ENCODE measurements around the gene KCNIP3. TPM values are rescaled to one million over a fixed set of nuclear protein-coding genes. Genes with fewer than 3 reads are reported as not detected.

KCNIP3 gene
- total RNA-seq, 1 donor from 2014 or later = 0.64 TPM

GRCh38 chr2:95343429-95344214, 46.5 kb downstream of the KCNIP3 start:
- no peaks in the 10 kb centered on the region for H3K9me3 ChIP-seq (ENCODE audit: low read depth)
- H3K27ac Mint-ChIP-seq = no peak overlapping the region
- H3K27me3 ChIP-seq = peaks cover 89% of the 10 kb centered on the region
- no peaks in the 10 kb centered on the region for H3K4me1 ChIP-seq
- H3K4me3 Mint-ChIP-seq = no peak overlapping the region
- H3K4me3 ChIP-seq = no peak overlapping the region
- H3K4me1 Mint-ChIP-seq = no peaks in the 10 kb centered on the region
- DNase-seq (ENCODE audit: low spot score) = no peak
- no peak overlapping the region for H3K27ac ChIP-seq
- H3K9ac ChIP-seq = no peak overlapping the region
- no peaks in the 10 kb centered on the region for H3K9me3 Mint-ChIP-seq
- no peaks in the 10 kb centered on the region for H3K36me3 ChIP-seq
- H4K20me1 ChIP-seq (ENCODE audit: low read depth) = peaks cover 13% of the 10 kb centered on the region
- no peak overlapping the region for H2AFZ ChIP-seq (replicated peaks)
- no peak for TF ChIP-seq EZH2phosphoT487 (IDR thresholded peaks at IDR 0.05)
- TF ChIP-seq EZH2 (IDR thresholded peaks at IDR 0.05) = no peak
- no peak for TF ChIP-seq CTCF (IDR thresholded peaks at IDR 0.05)
- H3K27me3 Mint-ChIP-seq (ENCODE audit: insufficient read depth, low read depth) = peaks cover 15% of the 10 kb centered on the region
- H3K4me2 ChIP-seq = no peak overlapping the region
- no peaks in the 10 kb centered on the region for H3K36me3 Mint-ChIP-seq
- H3K79me2 ChIP-seq (ENCODE audit: low read depth) = no peaks in the 10 kb centered on the region
- H3F3A ChIP-seq (ENCODE audit: low read depth) = no peaks in the 10 kb centered on the region

- H3K4me2 ChIP-seq = no peak overlapping the region
- H3F3A ChIP-seq (ENCODE audit: low read depth) = no peaks in the 10 kb centered on the region
- H3K36me3 ChIP-seq = no peaks in the 10 kb centered on the region
- no peak for DNase-seq (ENCODE audit: low spot score)
- no peaks in the 10 kb centered on the region for H3K79me2 ChIP-seq (ENCODE audit: low read depth)
- no peak overlapping the region for H3K27ac ChIP-seq
- no peaks in the 10 kb centered on the region for H3K4me1 ChIP-seq
- no peaks in the 10 kb centered on the region for H3K4me1 Mint-ChIP-seq
- no peak overlapping the region for H2AFZ ChIP-seq (replicated peaks)
- TF ChIP-seq EZH2phosphoT487 (IDR thresholded peaks at IDR 0.05) (no peak), EZH2 (IDR thresholded peaks at IDR 0.05) (no peak), CTCF (IDR thresholded peaks at IDR 0.05) (no peak)
- H3K9me3 ChIP-seq (ENCODE audit: low read depth) = no peaks in the 10 kb centered on the region
- peak overlapping the region; percentile 41 for H3K4me3 Mint-ChIP-seq
- peaks cover 18% of the 10 kb centered on the region for H3K27me3 Mint-ChIP-seq (ENCODE audit: insufficient read depth, low read depth)
- H3K9me3 Mint-ChIP-seq = no peaks in the 10 kb centered on the region
- H4K20me1 ChIP-seq (ENCODE audit: low read depth) = peaks cover 13% of the 10 kb centered on the region
- no peak overlapping the region for H3K27ac Mint-ChIP-seq
- no peak overlapping the region for H3K4me3 ChIP-seq
- no peaks in the 10 kb centered on the region for H3K36me3 Mint-ChIP-seq
- H3K27me3 ChIP-seq = peaks cover 95% of the 10 kb centered on the region
- no peak overlapping the region for H3K9ac ChIP-seq
Observed at GRCh38 chr2:95344215-95344583, 47.1 kb downstream of the KCNIP3 start.

- DNase-seq (ENCODE audit: low spot score) = no peak
- Histone ChIP-seq H3K9me3 (ENCODE audit: low read depth) (no peaks in the 10 kb centered on the region), H3K4me3 (no peak overlapping the region), H3K4me1 (no peaks in the 10 kb centered on the region), H4K20me1 (ENCODE audit: low read depth) (peaks cover 13% of the 10 kb centered on the region), H3K27ac (no peak overlapping the region), H3K27me3 (peaks cover 99% of the 10 kb centered on the region), H3K79me2 (ENCODE audit: low read depth) (no peaks in the 10 kb centered on the region), H2AFZ (replicated peaks) (no peak overlapping the region), H3K4me2 (no peak overlapping the region), H3F3A (ENCODE audit: low read depth) (no peaks in the 10 kb centered on the region), H3K9ac (no peak overlapping the region), H3K36me3 (no peaks in the 10 kb centered on the region)
- no peaks in the 10 kb centered on the region for H3K9me3 Mint-ChIP-seq
- H3K36me3 Mint-ChIP-seq = no peaks in the 10 kb centered on the region
- H3K4me1 Mint-ChIP-seq = no peaks in the 10 kb centered on the region
- no peak overlapping the region for H3K27ac Mint-ChIP-seq
- H3K27me3 Mint-ChIP-seq (ENCODE audit: insufficient read depth, low read depth) = peaks cover 20% of the 10 kb centered on the region
- TF ChIP-seq EZH2 (IDR thresholded peaks at IDR 0.05) = no peak
- TF ChIP-seq EZH2phosphoT487 (IDR thresholded peaks at IDR 0.05) = no peak
- no peak for TF ChIP-seq CTCF (IDR thresholded peaks at IDR 0.05)
- H3K4me3 Mint-ChIP-seq = peak overlapping the region; percentile 48
Observed at GRCh38 chr2:95344656-95345055, 47.5 kb downstream of the KCNIP3 start.

All from neural progenitor cell (in vitro differentiated cells).